A549 (cell line): ENCODE measurements around the gene CD81. TPM values are rescaled to one million over a fixed set of nuclear protein-coding genes. Genes with fewer than 3 reads are reported as not detected.

ENCODE experiments used
- ATAC-seq, 2 experiments: fragments of 200-7000 bp in 1 of 2; fragments of >200 bp in 1 of 2; cut with Nextera tagmentation in 1 of 2; cut with Tn5 transposase in 1 of 2; 3 replicates each; pipeline versions ENCODE4 v1.8.0 to v1.9.1; 2018 to 2020; ENCODE audit warnings: mild to moderate bottlenecking in 1 of 2, moderate library complexity in 1 of 2
- CTCF ChIA-PET: fragments of 300-600 bp; sonication (Branson Sonifier 250); formaldehyde crosslinking; extraction: SDS; loops from one replicate; lab custom pipeline; 2021; ENCODE audit warnings: antibody characterized with exemption, inconsistent platforms; lab: Yijun Ruan, JAX
- POLR2A ChIA-PET: fragments of 350-600 bp; formaldehyde crosslinking; extraction: SDS; loops from one replicate; lab custom pipeline; 2021; ENCODE audit warnings: antibody characterized with exemption, inconsistent platforms; lab: Yijun Ruan, JAX
- DNase-seq, 2 experiments: peaks; one replicate each; pipeline versions ENCODE4 v3.0.0 to v3.0.0-alpha.2; 2011 to 2016; ENCODE audit warnings: low read depth in 1 of 2, low spot score in 1 of 2
- FAIRE-seq: peaks from 2 replicates; lab custom pipeline; 2011; peaks lifted over from hg19 to GRCh38; lab: Jason Lieb, UNC
- H3K27ac ChIP-seq, 2 experiments: fragments of >200 bp; sonication (Bioruptor Twin); formaldehyde crosslinking; 3 replicates each; pipeline ENCODE4 v1.5.1; 2016 to 2017
- H3K4me1 ChIP-seq: fragments of >200 bp; sonication (Bioruptor Twin); formaldehyde crosslinking; 3 replicates; pipeline ENCODE4 v1.6.1; 2016
- H3K4me2 ChIP-seq: fragments of >200 bp; sonication (Bioruptor Twin); formaldehyde crosslinking; 3 replicates; pipeline ENCODE4 v1.6.1; 2016
- H3K4me3 ChIP-seq: fragments of >200 bp; sonication (Bioruptor Twin); formaldehyde crosslinking; 3 replicates; pipeline ENCODE4 v1.5.1; 2016
- H3K9me3 ChIP-seq: fragments of >200 bp; sonication (Bioruptor Twin); formaldehyde crosslinking; 3 replicates; pipeline ENCODE4 v1.6.1; 2016
- CBX2 ChIP-seq: fragments of 200-600 bp; sonication (generic); IDR thresholded peaks from 2 replicates; pipeline ENCODE4 v1.6.1; 2016; ENCODE audit warnings: low read depth, mild to moderate bottlenecking, borderline replicate concordance
- CEBPB ChIP-seq, 2 experiments: fragments of >200 bp in 1 of 2; sonication (Bioruptor Twin) in 1 of 2; formaldehyde crosslinking in 1 of 2; IDR thresholded peaks; 2 replicates each; pipeline ENCODE4 v1.6.1; 2012 to 2016
- CHD2 ChIP-seq: fragments of 150-350 bp; IDR thresholded peaks from 2 replicates; pipeline ENCODE4 v1.6.1; 2014; ENCODE audit warnings: low read length; ENCODE audit not compliant: partially characterized antibody
- EP300 ChIP-seq, 2 experiments: fragments of >200 bp; sonication (Bioruptor Twin); formaldehyde crosslinking; IDR thresholded peaks; 2 replicates in 1 of 2; 3 replicates in 1 of 2; pipeline ENCODE4 v1.6.1; 2016 to 2017
- FOXS1 ChIP-seq: fragments of 250-450 bp; sonication (Bioruptor Pico); IDR thresholded peaks from 2 replicates; pipeline ENCODE4 v1.5.0; 2020; ENCODE audit warnings: mild to moderate bottlenecking, moderate library complexity
- HEYL ChIP-seq: fragments of 250-450 bp; sonication (Bioruptor Pico); IDR thresholded peaks from 2 replicates; pipeline ENCODE4 v1.8.0; 2021; ENCODE audit warnings: mild to moderate bottlenecking, moderate library complexity
- HOXB5 ChIP-seq: fragments of 250-450 bp; sonication (Bioruptor Pico); IDR thresholded peaks from 2 replicates; pipeline ENCODE4 v1.5.0; 2020; ENCODE audit warnings: mild to moderate bottlenecking, moderate library complexity
- KDM1A ChIP-seq: fragments of 200-600 bp; sonication (generic); IDR thresholded peaks from 2 replicates; pipeline ENCODE4 v1.6.1; 2016; ENCODE audit warnings: low read depth, mild to moderate bottlenecking
- MAFK ChIP-seq: fragments of 450-650 bp; IDR thresholded peaks from 2 replicates; pipeline ENCODE4 v1.6.1; 2014; ENCODE audit not compliant: partially characterized antibody
- MAZ ChIP-seq: fragments of 150-350 bp; IDR thresholded peaks from 2 replicates; pipeline ENCODE4 v1.6.1; 2014; ENCODE audit warnings: antibody characterized with exemption, low read depth, low read length, borderline replicate concordance
- MYC ChIP-seq: IDR thresholded peaks from 2 replicates; pipeline ENCODE4 v1.6.1; 2012; ENCODE audit warnings: mild to moderate bottlenecking, inconsistent platforms, low read length, improper control_type of control experiment, borderline replicate concordance
- NFE2L2 ChIP-seq: fragments of 150-350 bp; conservative IDR thresholded peaks from 2 replicates; pipeline ENCODE4 v1.6.1; 2014; ENCODE audit warnings: low read length
- NPAS2 ChIP-seq: fragments of 250-450 bp; sonication (Bioruptor Pico); IDR thresholded peaks from 2 replicates; pipeline ENCODE4 v1.8.0; 2022; ENCODE audit warnings: mild to moderate bottlenecking, moderate library complexity, borderline replicate concordance
- NR3C1 ChIP-seq: fragments of >200 bp; sonication (Bioruptor Twin); formaldehyde crosslinking; IDR thresholded peaks from 3 replicates; pipeline ENCODE4 v1.6.1; 2017
- POLR2A ChIP-seq: IDR thresholded peaks from 2 replicates; pipeline ENCODE4 v1.6.1; 2012; ENCODE audit warnings: mild to moderate bottlenecking, low read length
- RAD21 ChIP-seq, 2 experiments: fragments of >200 bp in 1 of 2; sonication (Bioruptor Twin) in 1 of 2; formaldehyde crosslinking in 1 of 2; IDR thresholded peaks in 1 of 2; conservative IDR thresholded peaks in 1 of 2; 2 replicates in 1 of 2; 3 replicates in 1 of 2; pipeline ENCODE4 v1.6.1; 2012 to 2018; ENCODE audit warnings: inconsistent platforms in 1 of 2
- RNF2 ChIP-seq: fragments of 200-600 bp; sonication (generic); IDR thresholded peaks from 2 replicates; pipeline ENCODE4 v1.6.1; 2016; ENCODE audit warnings: low read depth, mild to moderate bottlenecking, antibody characterized with exemption, moderate library complexity, borderline replicate concordance
- SMC3 ChIP-seq: fragments of >200 bp; sonication (Bioruptor Twin); formaldehyde crosslinking; IDR thresholded peaks from 3 replicates; pipeline ENCODE4 v1.6.1; 2018; ENCODE audit warnings: inconsistent platforms
- TFCP2L1 ChIP-seq: fragments of 250-450 bp; sonication (Bioruptor Pico); IDR thresholded peaks from 2 replicates; pipeline ENCODE4 v1.5.0; 2021; ENCODE audit warnings: mild to moderate bottlenecking
- ZFP36 ChIP-seq: fragments of 450-650 bp; IDR thresholded peaks from 2 replicates; pipeline ENCODE4 v1.6.1; 2014; ENCODE audit warnings: borderline replicate concordance; ENCODE audit not compliant: partially characterized antibody
- ZSCAN20 ChIP-seq: fragments of 250-450 bp; sonication (Bioruptor Pico); IDR thresholded peaks from 2 replicates; pipeline ENCODE4 v1.8.0; 2022; ENCODE audit warnings: mild to moderate bottlenecking, moderate library complexity
- WGBS: methylation state at CpG from one replicate; pipeline ENCODE4 v1.1.6; 2017; ENCODE audit errors: missing lambda C conversion rate; 5-methylcytosine and 5-hydroxymethylcytosine counted together
- polyA plus RNA-seq, 4 experiments: library from polyadenylated mRNA; depleted of rRNA in 3 of 4; stranded (reverse); fragments of >200 nt; fragmentation: RNase III in 1 of 4; extraction: RNeasy Plus Mini Kit Qiagen cat#74134 plus additional on column Dnase treatment in 1 of 4; gene quantifications; 2 replicates in 3 of 4; 3 replicates in 1 of 4; pipeline ENCODE4 v1.2.3, GENCODE V29; 2011 to 2017
- TF ChIP-seq, protein P1 (sequence below): fragments of >200 bp; sonication (Bioruptor Twin); formaldehyde crosslinking; IDR thresholded peaks from 3 replicates; pipeline ENCODE4 v1.5.1; 2016
- TF ChIP-seq, protein P2 (sequence below): fragments of >200 bp; sonication (Bioruptor Twin); formaldehyde crosslinking; IDR thresholded peaks from 3 replicates; pipeline ENCODE4 v1.6.1; 2016
- TF ChIP-seq, protein P3 (sequence below): fragments of >200 bp; sonication (Bioruptor Twin); formaldehyde crosslinking; IDR thresholded peaks from 2 replicates; pipeline ENCODE4 v1.6.1; 2016
- TF ChIP-seq, protein P4 (sequence below): fragments of 250-450 bp; sonication (Bioruptor Pico); IDR thresholded peaks from 2 replicates; pipeline ENCODE4 v1.5.0; 2020; ENCODE audit warnings: low read depth, mild to moderate bottlenecking, moderate library complexity
- TF ChIP-seq, protein P5 (sequence below): IDR thresholded peaks from 2 replicates; pipeline ENCODE4 v1.6.1; 2012
- TF ChIP-seq, protein P6 (sequence below): IDR thresholded peaks from 2 replicates; pipeline ENCODE4 v1.6.1; 2012; ENCODE audit warnings: low read depth, borderline replicate concordance
- TF ChIP-seq, protein P7 (sequence below): IDR thresholded peaks from 2 replicates; pipeline ENCODE4 v1.6.1; 2012

Gene CD81
- polyA plus RNA-seq, 2 of the 4 experiments (the other 2 are of a cell fraction) = 125 to 247 TPM

DNA sequence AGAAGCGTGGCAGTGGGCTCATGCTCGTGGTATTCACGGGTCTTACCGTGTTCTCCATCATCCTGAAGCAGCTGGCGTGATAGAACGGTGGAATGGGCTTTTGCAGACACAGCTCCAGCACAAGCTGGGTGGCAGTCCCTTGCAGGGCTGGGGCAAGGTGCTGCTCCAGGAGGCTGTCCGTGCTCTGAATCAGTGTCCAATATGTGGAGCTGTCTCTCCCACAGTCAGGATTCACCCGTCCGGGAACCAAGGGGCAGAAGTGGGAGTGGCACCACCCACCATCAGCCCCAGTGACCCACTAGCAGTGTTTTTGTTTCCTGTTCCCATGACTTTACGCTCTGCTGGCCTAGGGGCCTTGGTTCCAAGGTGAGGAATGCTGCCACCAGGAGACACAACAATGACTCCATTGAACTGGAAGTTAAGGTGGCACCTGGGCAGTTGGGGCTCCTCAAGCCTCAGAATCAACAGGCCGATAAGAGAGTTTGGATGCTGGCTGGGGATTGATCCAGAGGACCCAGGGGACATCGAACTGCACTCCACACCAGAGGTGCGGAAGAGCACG is 16.9 kb upstream of the CD81 start:
- Histone ChIP-seq H3K4me1 (no peaks in the 10 kb centered on the region), H3K9me3 (no peaks in the 10 kb centered on the region), H3K27ac (no peak overlapping the region), H3K4me3 (no peak overlapping the region), H3K4me2 (no peak overlapping the region)
- ChIA-PET CTCF (no interaction called here), POLR2A (no interaction called here)
- no peak for ATAC-seq
- no peak for FAIRE-seq
- DNase-seq = no peak
- WGBS = 50% methylated on average over 13 of the region's 14 CpGs
- TF ChIP-seq POLR2A (peak; percentile 16; the same call in 1 of the 2 replicates), TFCP2L1 (CRISPR knock-in tag) (no peak)

DNA sequence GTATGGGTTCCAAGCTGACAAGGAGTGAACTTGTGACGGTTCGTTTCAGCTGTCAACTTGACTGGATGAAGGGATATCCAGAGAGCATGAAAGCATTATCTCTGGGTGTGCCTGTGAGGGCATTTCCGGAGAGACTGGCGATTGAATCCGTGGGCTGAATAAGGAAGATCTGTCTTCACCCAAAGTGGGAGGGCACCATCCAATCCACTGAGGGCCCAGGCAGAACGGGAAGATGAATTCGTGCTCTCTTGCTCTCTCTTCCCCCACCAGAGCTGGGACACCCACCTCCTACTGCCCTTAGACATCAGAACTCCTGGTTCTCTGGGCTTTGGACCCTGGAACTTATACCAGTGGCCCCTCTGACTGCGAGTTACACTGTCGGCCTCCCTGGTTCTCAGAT is 15.5 kb upstream of the CD81 start:
- ChIA-PET CTCF (interaction anchor here (1.5 kb wide), 1 partner anchor 55 kb away, joined by 4 read pairs; no protein-coding TSS in a partner anchor), POLR2A (no interaction called here)
- no peak for FAIRE-seq
- 26% methylated on average over 9 of the region's 9 CpGs for WGBS
- TF ChIP-seq, protein P1, sequence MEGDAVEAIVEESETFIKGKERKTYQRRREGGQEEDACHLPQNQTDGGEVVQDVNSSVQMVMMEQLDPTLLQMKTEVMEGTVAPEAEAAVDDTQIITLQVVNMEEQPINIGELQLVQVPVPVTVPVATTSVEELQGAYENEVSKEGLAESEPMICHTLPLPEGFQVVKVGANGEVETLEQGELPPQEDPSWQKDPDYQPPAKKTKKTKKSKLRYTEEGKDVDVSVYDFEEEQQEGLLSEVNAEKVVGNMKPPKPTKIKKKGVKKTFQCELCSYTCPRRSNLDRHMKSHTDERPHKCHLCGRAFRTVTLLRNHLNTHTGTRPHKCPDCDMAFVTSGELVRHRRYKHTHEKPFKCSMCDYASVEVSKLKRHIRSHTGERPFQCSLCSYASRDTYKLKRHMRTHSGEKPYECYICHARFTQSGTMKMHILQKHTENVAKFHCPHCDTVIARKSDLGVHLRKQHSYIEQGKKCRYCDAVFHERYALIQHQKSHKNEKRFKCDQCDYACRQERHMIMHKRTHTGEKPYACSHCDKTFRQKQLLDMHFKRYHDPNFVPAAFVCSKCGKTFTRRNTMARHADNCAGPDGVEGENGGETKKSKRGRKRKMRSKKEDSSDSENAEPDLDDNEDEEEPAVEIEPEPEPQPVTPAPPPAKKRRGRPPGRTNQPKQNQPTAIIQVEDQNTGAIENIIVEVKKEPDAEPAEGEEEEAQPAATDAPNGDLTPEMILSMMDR = no peak
- TF ChIP-seq MYC (no peak), HOXB5 (CRISPR knock-in tag) (no peak), CEBPB (IDR thresholded peaks at IDR 0.05) (no peak), CBX2 (no peak), ZFP36 (no peak), MAZ (no peak), NR3C1 (no peak), RNF2 (no peak), RAD21 (conservative IDR thresholded peaks at IDR 0.05 in 1 of 2, IDR thresholded peaks at IDR 0.05 in 1 of 2) (no peak), NFE2L2 (no peak), FOXS1 (no peak), KDM1A (no peak)
- TF ChIP-seq, protein P2, sequence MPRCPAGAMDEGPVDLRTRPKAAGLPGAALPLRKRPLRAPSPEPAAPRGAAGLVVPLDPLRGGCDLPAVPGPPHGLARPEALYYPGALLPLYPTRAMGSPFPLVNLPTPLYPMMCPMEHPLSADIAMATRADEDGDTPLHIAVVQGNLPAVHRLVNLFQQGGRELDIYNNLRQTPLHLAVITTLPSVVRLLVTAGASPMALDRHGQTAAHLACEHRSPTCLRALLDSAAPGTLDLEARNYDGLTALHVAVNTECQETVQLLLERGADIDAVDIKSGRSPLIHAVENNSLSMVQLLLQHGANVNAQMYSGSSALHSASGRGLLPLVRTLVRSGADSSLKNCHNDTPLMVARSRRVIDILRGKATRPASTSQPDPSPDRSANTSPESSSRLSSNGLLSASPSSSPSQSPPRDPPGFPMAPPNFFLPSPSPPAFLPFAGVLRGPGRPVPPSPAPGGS = no peak
- TF ChIP-seq, protein P3, sequence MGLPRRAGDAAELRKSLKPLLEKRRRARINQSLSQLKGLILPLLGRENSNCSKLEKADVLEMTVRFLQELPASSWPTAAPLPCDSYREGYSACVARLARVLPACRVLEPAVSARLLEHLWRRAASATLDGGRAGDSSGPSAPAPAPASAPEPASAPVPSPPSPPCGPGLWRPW = no peak
- TF ChIP-seq, protein P4, sequence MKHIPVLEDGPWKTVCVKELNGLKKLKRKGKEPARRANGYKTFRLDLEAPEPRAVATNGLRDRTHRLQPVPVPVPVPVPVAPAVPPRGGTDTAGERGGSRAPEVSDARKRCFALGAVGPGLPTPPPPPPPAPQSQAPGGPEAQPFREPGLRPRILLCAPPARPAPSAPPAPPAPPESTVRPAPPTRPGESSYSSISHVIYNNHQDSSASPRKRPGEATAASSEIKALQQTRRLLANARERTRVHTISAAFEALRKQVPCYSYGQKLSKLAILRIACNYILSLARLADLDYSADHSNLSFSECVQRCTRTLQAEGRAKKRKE (CRISPR knock-in tag) = no peak
- TF ChIP-seq, protein P5, sequence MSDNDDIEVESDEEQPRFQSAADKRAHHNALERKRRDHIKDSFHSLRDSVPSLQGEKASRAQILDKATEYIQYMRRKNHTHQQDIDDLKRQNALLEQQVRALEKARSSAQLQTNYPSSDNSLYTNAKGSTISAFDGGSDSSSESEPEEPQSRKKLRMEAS = no peak
- DNase-seq = no peak
- Histone ChIP-seq H3K4me3 (no peak overlapping the region), H3K27ac (no peak overlapping the region), H3K9me3 (no peaks in the 10 kb centered on the region), H3K4me1 (no peaks in the 10 kb centered on the region), H3K4me2 (no peak overlapping the region)
- no peak for ATAC-seq

DNA sequence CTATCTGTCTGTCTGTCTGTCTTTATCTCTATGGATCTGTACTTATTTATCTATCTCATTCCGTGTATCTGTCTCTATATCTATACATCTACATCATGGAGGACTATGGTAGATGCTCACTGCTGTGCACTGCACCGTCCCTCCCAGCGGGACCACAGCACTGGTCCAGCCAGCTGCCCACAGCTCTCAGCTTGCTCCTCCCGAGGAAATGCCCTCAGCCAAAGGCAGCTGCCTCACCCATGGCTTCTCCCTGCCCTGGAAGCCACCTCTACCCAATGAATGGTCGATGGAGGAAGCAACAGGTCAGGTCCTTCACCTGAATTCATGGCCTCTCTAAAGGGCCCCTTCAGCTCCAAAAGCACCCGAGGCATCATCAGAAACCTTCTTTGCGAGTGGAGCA is 14.7 kb upstream of the CD81 start:
- H3K4me2 ChIP-seq = no peak overlapping the region
- CTCF ChIA-PET = interaction anchor here (1.0 kb wide), 1 partner anchor 57 kb away, joined by 4 read pairs; no protein-coding TSS in a partner anchor
- 52% methylated on average over 6 of the region's 7 CpGs for WGBS
- FAIRE-seq = no peak
- POLR2A ChIA-PET = no interaction called here
- H3K4me1 ChIP-seq = no peaks in the 10 kb centered on the region
- H3K4me3 ChIP-seq = no peak overlapping the region
- no peak for ATAC-seq
- no peak for DNase-seq
- no peak overlapping the region for H3K27ac ChIP-seq
- H3K9me3 ChIP-seq = no peaks in the 10 kb centered on the region
- TF ChIP-seq EP300 (IDR thresholded peaks at IDR 0.05) = no peak
- TF ChIP-seq ZFP36 = no peak
- TF ChIP-seq, protein P6, sequence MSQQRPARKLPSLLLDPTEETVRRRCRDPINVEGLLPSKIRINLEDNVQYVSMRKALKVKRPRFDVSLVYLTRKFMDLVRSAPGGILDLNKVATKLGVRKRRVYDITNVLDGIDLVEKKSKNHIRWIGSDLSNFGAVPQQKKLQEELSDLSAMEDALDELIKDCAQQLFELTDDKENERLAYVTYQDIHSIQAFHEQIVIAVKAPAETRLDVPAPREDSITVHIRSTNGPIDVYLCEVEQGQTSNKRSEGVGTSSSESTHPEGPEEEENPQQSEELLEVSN = no peak
- TF ChIP-seq NR3C1 = no peak
- TF ChIP-seq SMC3 = no peak
- TF ChIP-seq NPAS2 (CRISPR knock-in tag) = no peak
- TF ChIP-seq, protein P3 = no peak
- no peak for TF ChIP-seq HEYL (CRISPR knock-in tag)
- TF ChIP-seq CEBPB (IDR thresholded peaks at IDR 0.05) = no peak
- TF ChIP-seq, protein P7, sequence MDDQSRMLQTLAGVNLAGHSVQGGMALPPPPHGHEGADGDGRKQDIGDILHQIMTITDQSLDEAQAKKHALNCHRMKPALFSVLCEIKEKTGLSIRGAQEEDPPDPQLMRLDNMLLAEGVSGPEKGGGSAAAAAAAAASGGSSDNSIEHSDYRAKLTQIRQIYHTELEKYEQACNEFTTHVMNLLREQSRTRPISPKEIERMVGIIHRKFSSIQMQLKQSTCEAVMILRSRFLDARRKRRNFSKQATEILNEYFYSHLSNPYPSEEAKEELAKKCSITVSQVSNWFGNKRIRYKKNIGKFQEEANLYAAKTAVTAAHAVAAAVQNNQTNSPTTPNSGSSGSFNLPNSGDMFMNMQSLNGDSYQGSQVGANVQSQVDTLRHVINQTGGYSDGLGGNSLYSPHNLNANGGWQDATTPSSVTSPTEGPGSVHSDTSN = no peak
- TF ChIP-seq CHD2 = no peak
- TF ChIP-seq MAFK = no peak
- no peak for TF ChIP-seq HOXB5 (CRISPR knock-in tag)
- TF ChIP-seq NFE2L2 = no peak
- no peak for TF ChIP-seq ZSCAN20 (CRISPR knock-in tag)
